HG03432 (cell line): ENCODE measurements around the gene SH3PXD2A.
"Not testable (repeated sequence)": the region's sequence is repeated elsewhere in the genome, so short reads cannot be mapped to it uniquely, and the experiment has no call there.

Experiments
- ATAC-seq: cut with Tn5 transposase; IDR thresholded peaks from one replicate; pipeline ENCODE4 v1.9.1; 2021; ENCODE audit warnings: mild to moderate bottlenecking, moderate library complexity; ENCODE audit not compliant: unreplicated experiment

Gene SH3PXD2A

GRCh38 chr10:103813312-103813711, 42.1 kb downstream of the SH3PXD2A start:
- ATAC-seq, result not testable (repeated sequence)

- no peak for ATAC-seq
Observed at GRCh38 chr10:103812432-103812831, 42.9 kb downstream of the SH3PXD2A start.

- ATAC-seq, result no peak
Observed at GRCh38 chr10:103812004-103812403, 43.4 kb downstream of the SH3PXD2A start.

- no peak for ATAC-seq
Observed at GRCh38 chr10:103811463-103811862, 43.9 kb downstream of the SH3PXD2A start.

GRCh38 chr10:103808780-103809179, 46.6 kb downstream of the SH3PXD2A start:
- no peak for ATAC-seq

GRCh38 chr10:103807996-103808395, 47.4 kb downstream of the SH3PXD2A start:
- no peak for ATAC-seq

GRCh38 chr10:103806395-103807187, 48.8 kb downstream of the SH3PXD2A start:
- no peak for ATAC-seq

GRCh38 chr10:103805781-103806180, 49.6 kb downstream of the SH3PXD2A start:
- ATAC-seq, result no peak

GRCh38 chr10:103804871-103805270, 50.5 kb downstream of the SH3PXD2A start:
- ATAC-seq, result no peak

GRCh38 chr10:103803941-103804340, 51.4 kb downstream of the SH3PXD2A start:
- no peak for ATAC-seq

- ATAC-seq, result no peak
Observed at GRCh38 chr10:103802637-103803353, 52.6 kb downstream of the SH3PXD2A start.

GRCh38 chr10:103802081-103802480, 53.3 kb downstream of the SH3PXD2A start:
- ATAC-seq, result no peak

- ATAC-seq, result peak; percentile 87
Observed at GRCh38 chr10:103800789-103801540, 54.4 kb downstream of the SH3PXD2A start.

- no peak for ATAC-seq
Observed at GRCh38 chr10:103800089-103800488, 55.3 kb downstream of the SH3PXD2A start.

- ATAC-seq, result no peak
Observed at GRCh38 chr10:103799341-103799740, 56.0 kb downstream of the SH3PXD2A start.

GRCh38 chr10:103798511-103798910, 56.9 kb downstream of the SH3PXD2A start:
- no peak for ATAC-seq

- ATAC-seq, result no peak
Observed at GRCh38 chr10:103797857-103798256, 57.5 kb downstream of the SH3PXD2A start.

- ATAC-seq, result no peak
Observed at GRCh38 chr10:103795634-103796270, 59.6 kb downstream of the SH3PXD2A start.

GRCh38 chr10:103794996-103795395, 60.4 kb downstream of the SH3PXD2A start:
- no peak for ATAC-seq

GRCh38 chr10:103793920-103794883, 61.2 kb downstream of the SH3PXD2A start:
- no peak for ATAC-seq
